Measurements from ENCODE around the gene CPA5. TPM values are rescaled to one million over a fixed set of nuclear protein-coding genes. Genes with fewer than 3 reads are reported as not detected.

The CPA5 gene
- total and polyA plus RNA-seq, 2 experiments from 2014 or later = not detected

DNA sequence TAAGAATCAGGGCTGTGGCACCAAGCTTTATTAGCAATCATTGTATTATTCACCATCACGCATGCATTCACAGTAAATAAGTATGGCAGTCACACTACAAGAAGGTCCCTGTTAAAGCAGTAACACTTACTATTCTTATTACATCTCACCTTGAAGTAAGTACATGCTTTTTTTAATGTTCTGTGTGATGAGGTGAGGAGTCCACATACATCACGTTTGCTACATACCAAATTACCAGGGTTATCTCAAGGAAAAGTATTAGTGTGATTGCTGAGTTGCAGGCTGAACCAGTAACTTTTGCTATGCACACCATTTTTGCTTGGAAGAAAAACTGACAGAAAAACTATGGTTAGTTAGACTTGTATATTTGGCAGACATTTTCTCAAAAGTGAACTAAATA is 60.4 kb downstream of the CPA5 start:
- no peak overlapping the region for H3K4me3 ChIP-seq
- Mint-ChIP-seq H3K9me3 (no peaks in the 10 kb centered on the region; the same call in 2 of the 3 replicates), H3K27me3 (ENCODE audit: insufficient read depth, low read depth, poor library complexity) (no peaks in the 10 kb centered on the region), H3K27ac (no peak overlapping the region), H3K36me3 (ENCODE audit: low read depth) (peaks cover 3% of the 10 kb centered on the region; the same call in 2 of the 3 replicates), H3K4me1 (no peaks in the 10 kb centered on the region), H3K4me3 (no peak overlapping the region)
- DNase-seq (ENCODE audit: low spot score) (no peak), ATAC-seq (no peak)
- H3K4me2 ChIP-seq = no peak overlapping the region
- H4K20me1 ChIP-seq (replicated peaks; ENCODE audit: insufficient read depth) = no peaks in the 10 kb centered on the region
- no peaks in the 10 kb centered on the region for H3F3A ChIP-seq (replicated peaks; ENCODE audit: low read depth)
- no peaks in the 10 kb centered on the region for H3K4me1 ChIP-seq (ENCODE audit: insufficient read depth)
- no peaks in the 10 kb centered on the region for H3K79me2 ChIP-seq (replicated peaks; ENCODE audit: insufficient read depth)
- no peak overlapping the region for H3K27ac ChIP-seq (ENCODE audit: low read depth)
- no peak overlapping the region for H2AFZ ChIP-seq
- H3K36me3 ChIP-seq (ENCODE audit: insufficient read depth) = no peaks in the 10 kb centered on the region
- no peak for TF ChIP-seq ZNF114 (CRISPR knock-in tag; IDR thresholded peaks at IDR 0.05)
- TF ChIP-seq ZNF331 (CRISPR knock-in tag; IDR thresholded peaks at IDR 0.05; ENCODE audit: low read depth) = no peak
- no peak for TF ChIP-seq NANOG (IDR thresholded peaks at IDR 0.05; ENCODE audit: borderline replicate concordance)
- no peak for TF ChIP-seq EZH2phosphoT487 (IDR thresholded peaks at IDR 0.05; ENCODE audit: unreplicated experiment)
- TF ChIP-seq, protein P1, sequence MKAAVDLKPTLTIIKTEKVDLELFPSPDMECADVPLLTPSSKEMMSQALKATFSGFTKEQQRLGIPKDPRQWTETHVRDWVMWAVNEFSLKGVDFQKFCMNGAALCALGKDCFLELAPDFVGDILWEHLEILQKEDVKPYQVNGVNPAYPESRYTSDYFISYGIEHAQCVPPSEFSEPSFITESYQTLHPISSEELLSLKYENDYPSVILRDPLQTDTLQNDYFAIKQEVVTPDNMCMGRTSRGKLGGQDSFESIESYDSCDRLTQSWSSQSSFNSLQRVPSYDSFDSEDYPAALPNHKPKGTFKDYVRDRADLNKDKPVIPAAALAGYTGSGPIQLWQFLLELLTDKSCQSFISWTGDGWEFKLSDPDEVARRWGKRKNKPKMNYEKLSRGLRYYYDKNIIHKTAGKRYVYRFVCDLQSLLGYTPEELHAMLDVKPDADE (IDR thresholded peaks at IDR 0.05) = no peak
- TF ChIP-seq EZH2 (IDR thresholded peaks at IDR 0.05; ENCODE audit: low read depth, unreplicated experiment) = no peak
- H3K27me3 ChIP-seq (ENCODE audit: insufficient read depth) = no peaks in the 10 kb centered on the region
- H3K9me2 ChIP-seq (ENCODE audit: insufficient read depth) = no peaks in the 10 kb centered on the region

DNA sequence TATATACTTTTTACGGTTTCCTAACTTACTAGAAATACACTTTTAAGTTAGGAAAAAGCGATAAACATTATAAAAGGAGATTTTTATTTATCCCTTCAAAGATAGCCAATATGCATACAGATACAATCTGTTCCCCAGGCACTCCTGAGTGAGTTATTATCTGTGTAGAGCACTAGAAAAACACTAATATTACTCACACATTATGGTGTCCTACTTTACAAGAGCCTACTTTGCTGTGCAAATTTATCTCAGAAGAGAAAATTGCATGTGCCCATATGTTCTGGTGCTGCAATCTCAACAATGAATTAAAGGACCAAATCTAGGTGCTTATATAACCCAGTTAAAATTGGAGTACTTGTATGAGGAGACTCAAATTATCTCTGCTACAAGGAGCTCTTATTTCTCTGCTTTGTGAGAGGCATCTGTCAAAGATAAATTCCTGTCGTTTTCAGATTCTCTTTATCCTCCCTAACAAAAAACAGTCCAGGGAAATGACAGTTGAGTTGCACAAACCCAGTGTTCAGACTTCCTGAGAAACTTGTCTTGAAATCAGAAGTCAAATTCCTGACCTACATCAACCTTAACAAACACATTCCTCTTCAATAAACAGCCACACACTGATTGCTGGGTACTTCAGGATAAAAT is 64.6 kb downstream of the CPA5 start:
- H3K9me3 Mint-ChIP-seq = no peaks in the 10 kb centered on the region
- no peak overlapping the region for H3K27ac Mint-ChIP-seq
- ATAC-seq (no peak), DNase-seq (ENCODE audit: low spot score) (no peak)
- Histone ChIP-seq H3K27me3 (ENCODE audit: insufficient read depth) (no peaks in the 10 kb centered on the region), H2AFZ (no peak overlapping the region), H3K4me2 (no peak overlapping the region), H3K4me1 (ENCODE audit: insufficient read depth) (no peaks in the 10 kb centered on the region), H3K36me3 (ENCODE audit: insufficient read depth) (no peaks in the 10 kb centered on the region), H3K9me2 (ENCODE audit: insufficient read depth) (no peaks in the 10 kb centered on the region), H3K27ac (ENCODE audit: low read depth) (no peak overlapping the region), H4K20me1 (replicated peaks; ENCODE audit: insufficient read depth) (no peaks in the 10 kb centered on the region), H3F3A (replicated peaks; ENCODE audit: low read depth) (no peaks in the 10 kb centered on the region), H3K79me2 (replicated peaks; ENCODE audit: insufficient read depth) (no peaks in the 10 kb centered on the region), H3K4me3 (no peak overlapping the region)
- no peaks in the 10 kb centered on the region for H3K36me3 Mint-ChIP-seq (ENCODE audit: low read depth)
- no peaks in the 10 kb centered on the region for H3K4me1 Mint-ChIP-seq
- H3K27me3 Mint-ChIP-seq (ENCODE audit: insufficient read depth, low read depth, poor library complexity) = no peaks in the 10 kb centered on the region
- no peak for TF ChIP-seq JUNB (IDR thresholded peaks at IDR 0.05; ENCODE audit: unreplicated experiment)
- TF ChIP-seq, protein P2, sequence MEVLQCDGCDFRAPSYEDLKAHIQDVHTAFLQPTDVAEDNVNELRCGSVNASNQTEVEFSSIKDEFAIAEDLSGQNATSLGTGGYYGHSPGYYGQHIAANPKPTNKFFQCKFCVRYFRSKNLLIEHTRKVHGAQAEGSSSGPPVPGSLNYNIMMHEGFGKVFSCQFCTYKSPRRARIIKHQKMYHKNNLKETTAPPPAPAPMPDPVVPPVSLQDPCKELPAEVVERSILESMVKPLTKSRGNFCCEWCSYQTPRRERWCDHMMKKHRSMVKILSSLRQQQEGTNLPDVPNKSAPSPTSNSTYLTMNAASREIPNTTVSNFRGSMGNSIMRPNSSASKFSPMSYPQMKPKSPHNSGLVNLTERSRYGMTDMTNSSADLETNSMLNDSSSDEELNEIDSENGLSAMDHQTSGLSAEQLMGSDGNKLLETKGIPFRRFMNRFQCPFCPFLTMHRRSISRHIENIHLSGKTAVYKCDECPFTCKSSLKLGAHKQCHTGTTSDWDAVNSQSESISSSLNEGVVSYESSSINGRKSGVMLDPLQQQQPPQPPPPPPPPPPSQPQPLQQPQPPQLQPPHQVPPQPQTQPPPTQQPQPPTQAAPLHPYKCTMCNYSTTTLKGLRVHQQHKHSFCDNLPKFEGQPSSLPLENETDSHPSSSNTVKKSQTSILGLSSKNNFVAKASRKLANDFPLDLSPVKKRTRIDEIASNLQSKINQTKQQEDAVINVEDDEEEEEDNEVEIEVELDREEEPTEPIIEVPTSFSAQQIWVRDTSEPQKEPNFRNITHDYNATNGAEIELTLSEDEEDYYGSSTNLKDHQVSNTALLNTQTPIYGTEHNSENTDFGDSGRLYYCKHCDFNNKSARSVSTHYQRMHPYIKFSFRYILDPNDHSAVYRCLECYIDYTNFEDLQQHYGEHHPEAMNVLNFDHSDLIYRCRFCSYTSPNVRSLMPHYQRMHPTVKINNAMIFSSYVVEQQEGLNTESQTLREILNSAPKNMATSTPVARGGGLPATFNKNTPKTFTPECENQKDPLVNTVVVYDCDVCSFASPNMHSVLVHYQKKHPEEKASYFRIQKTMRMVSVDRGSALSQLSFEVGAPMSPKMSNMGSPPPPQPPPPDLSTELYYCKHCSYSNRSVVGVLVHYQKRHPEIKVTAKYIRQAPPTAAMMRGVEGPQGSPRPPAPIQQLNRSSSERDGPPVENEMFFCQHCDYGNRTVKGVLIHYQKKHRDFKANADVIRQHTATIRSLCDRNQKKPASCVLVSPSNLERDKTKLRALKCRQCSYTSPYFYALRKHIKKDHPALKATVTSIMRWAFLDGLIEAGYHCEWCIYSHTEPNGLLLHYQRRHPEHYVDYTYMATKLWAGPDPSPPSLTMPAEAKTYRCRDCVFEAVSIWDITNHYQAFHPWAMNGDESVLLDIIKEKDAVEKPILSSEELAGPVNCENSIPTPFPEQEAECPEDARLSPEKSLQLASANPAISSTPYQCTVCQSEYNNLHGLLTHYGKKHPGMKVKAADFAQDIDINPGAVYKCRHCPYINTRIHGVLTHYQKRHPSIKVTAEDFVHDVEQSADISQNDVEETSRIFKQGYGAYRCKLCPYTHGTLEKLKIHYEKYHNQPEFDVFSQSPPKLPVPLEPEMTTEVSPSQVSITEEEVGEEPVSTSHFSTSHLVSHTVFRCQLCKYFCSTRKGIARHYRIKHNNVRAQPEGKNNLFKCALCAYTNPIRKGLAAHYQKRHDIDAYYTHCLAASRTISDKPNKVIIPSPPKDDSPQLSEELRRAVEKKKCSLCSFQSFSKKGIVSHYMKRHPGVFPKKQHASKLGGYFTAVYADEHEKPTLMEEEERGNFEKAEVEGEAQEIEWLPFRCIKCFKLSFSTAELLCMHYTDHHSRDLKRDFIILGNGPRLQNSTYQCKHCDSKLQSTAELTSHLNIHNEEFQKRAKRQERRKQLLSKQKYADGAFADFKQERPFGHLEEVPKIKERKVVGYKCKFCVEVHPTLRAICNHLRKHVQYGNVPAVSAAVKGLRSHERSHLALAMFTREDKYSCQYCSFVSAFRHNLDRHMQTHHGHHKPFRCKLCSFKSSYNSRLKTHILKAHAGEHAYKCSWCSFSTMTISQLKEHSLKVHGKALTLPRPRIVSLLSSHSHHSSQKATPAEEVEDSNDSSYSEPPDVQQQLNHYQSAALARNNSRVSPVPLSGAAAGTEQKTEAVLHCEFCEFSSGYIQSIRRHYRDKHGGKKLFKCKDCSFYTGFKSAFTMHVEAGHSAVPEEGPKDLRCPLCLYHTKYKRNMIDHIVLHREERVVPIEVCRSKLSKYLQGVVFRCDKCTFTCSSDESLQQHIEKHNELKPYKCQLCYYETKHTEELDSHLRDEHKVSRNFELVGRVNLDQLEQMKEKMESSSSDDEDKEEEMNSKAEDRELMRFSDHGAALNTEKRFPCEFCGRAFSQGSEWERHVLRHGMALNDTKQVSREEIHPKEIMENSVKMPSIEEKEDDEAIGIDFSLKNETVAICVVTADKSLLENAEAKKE (CRISPR knock-in tag; IDR thresholded peaks at IDR 0.05) = no peak
- H3K4me3 Mint-ChIP-seq = no peak overlapping the region

All from GM23338 (cell line).